ENCODE measurements around the gene SREBF1.

- TF ChIP-seq POLR2A (IDR thresholded peaks at IDR 0.05): no peak
- TF ChIP-seq CTCF (IDR thresholded peaks at IDR 0.05): no peak
Observed at GRCh38 chr17:17857496-17857895, 20.7 kb upstream of the SREBF1 start.

All from stomach (tissue), 4 donors.